A673 (cell line): ENCODE data around the gene PAQR7. TPM values are rescaled to one million over a fixed set of nuclear protein-coding genes. Genes with fewer than 3 reads are reported as not detected.

Experiments used
- BruUV-seq: library from RNA; stranded (reverse); fragments of 400-500 nt; replicated peaks from 2 replicates; lab custom pipeline; 2021; lab: Mats Ljungman, UMichigan
- CTCF ChIA-PET: fragments of 300-600 bp; sonication (Branson Sonifier 250); formaldehyde crosslinking; loops from one replicate; lab custom pipeline; 2022; ENCODE audit warnings: antibody characterized with exemption; lab: Charles Lee
- POLR2A ChIA-PET: fragments of 300-600 bp; sonication (Branson Sonifier 250); formaldehyde crosslinking; loops from one replicate; lab custom pipeline; 2022; ENCODE audit warnings: antibody characterized with exemption; ENCODE audit not compliant: low non-redundant PET; lab: Charles Lee
- DNase-seq: peaks from one replicate; pipeline ENCODE4 v3.0.0-alpha.2; 2015; ENCODE audit warnings: low spot score
- H3K27ac ChIP-seq: fragments of 200-600 bp; sonication (generic); 2 replicates; pipeline ENCODE4 v1.5.1; 2016; ENCODE audit warnings: mixed run types, low read depth, mild to moderate bottlenecking, mixed read lengths, antibody characterized with exemption, low read length; ENCODE audit not compliant: poor library complexity, severe bottlenecking
- H3K27me3 ChIP-seq: fragments of 200-600 bp; sonication (generic); replicated peaks from 2 replicates; pipeline ENCODE4 v1.6.1; 2017; ENCODE audit warnings: mixed run types, low read depth, mild to moderate bottlenecking, mixed read lengths, antibody characterized with exemption, low read length; ENCODE audit not compliant: insufficient read depth, poor library complexity
- H3K36me3 ChIP-seq: fragments of 200-600 bp; sonication (generic); 2 replicates; pipeline ENCODE4 v1.6.1; 2016; ENCODE audit warnings: mixed run types, mild to moderate bottlenecking, mixed read lengths, antibody characterized with exemption, low read length; ENCODE audit not compliant: insufficient read depth, poor library complexity, severe bottlenecking
- H3K4me1 ChIP-seq: fragments of 200-600 bp; sonication (generic); 2 replicates; pipeline ENCODE4 v1.6.1; 2017; ENCODE audit warnings: mixed run types, mild to moderate bottlenecking, mixed read lengths, antibody characterized with exemption, low read length; ENCODE audit not compliant: insufficient read depth, poor library complexity, severe bottlenecking
- H3K4me3 ChIP-seq: fragments of 200-600 bp; sonication (generic); 2 replicates; pipeline ENCODE4 v1.5.1; 2016; ENCODE audit warnings: low read depth, mixed run types, mild to moderate bottlenecking, mixed read lengths, low read length; ENCODE audit not compliant: poor library complexity, severe bottlenecking
- H3K9me3 ChIP-seq: fragments of 200-600 bp; sonication (generic); 2 replicates; pipeline ENCODE4 v1.6.1; 2016; ENCODE audit warnings: mixed run types, low read depth, mild to moderate bottlenecking, mixed read lengths, antibody characterized with exemption, low read length; ENCODE audit not compliant: poor library complexity, severe bottlenecking
- EZH2 ChIP-seq: fragments of 200-600 bp; sonication (generic); IDR thresholded peaks from 2 replicates; pipeline ENCODE4 v1.6.1; 2017; ENCODE audit warnings: borderline replicate concordance, low read depth, mild to moderate bottlenecking, mixed read lengths, antibody characterized with exemption, low read length; ENCODE audit not compliant: poor library complexity, severe bottlenecking
- intact Hi-C: fragments of 100-400 bp; cut with micrococcal nuclease; formaldehyde crosslinking; loops from one replicate; pipeline ENCODE4 v1.10.0; 2022; ENCODE audit not compliant: unreplicated experiment
- total RNA-seq: library from RNA; stranded (reverse); gene quantifications from 2 replicates; pipeline ENCODE4 v1.2.3, GENCODE V29; 2021
- TF ChIP-seq, protein P1 (sequence below): fragments of 300-800, 200-600 bp; sonication (generic); conservative IDR thresholded peaks from 2 replicates; pipeline ENCODE4 v1.5.1; 2017; ENCODE audit warnings: low read depth, mild to moderate bottlenecking, antibody characterized with exemption, low read length, moderate library complexity, mixed read lengths

PAQR7 gene
- total RNA-seq, 1 experiment from 2014 or later: 2.9 TPM

GRCh38 chr1:25867210-25867991 lies 8.1 kb downstream of the PAQR7 start:
- intact Hi-C loops: no loop called here
- DNase-seq: no peak
- ChIA-PET POLR2A (no interaction called here), CTCF (no interaction called here)
- Histone ChIP-seq H3K4me1 (no peaks in the 10 kb centered on the region), H3K27me3 (no peaks in the 10 kb centered on the region), H3K27ac (no peak overlapping the region), H3K4me3 (no peak overlapping the region), H3K36me3 (no peaks in the 10 kb centered on the region), H3K9me3 (no peaks in the 10 kb centered on the region)
- TF ChIP-seq, protein P1, sequence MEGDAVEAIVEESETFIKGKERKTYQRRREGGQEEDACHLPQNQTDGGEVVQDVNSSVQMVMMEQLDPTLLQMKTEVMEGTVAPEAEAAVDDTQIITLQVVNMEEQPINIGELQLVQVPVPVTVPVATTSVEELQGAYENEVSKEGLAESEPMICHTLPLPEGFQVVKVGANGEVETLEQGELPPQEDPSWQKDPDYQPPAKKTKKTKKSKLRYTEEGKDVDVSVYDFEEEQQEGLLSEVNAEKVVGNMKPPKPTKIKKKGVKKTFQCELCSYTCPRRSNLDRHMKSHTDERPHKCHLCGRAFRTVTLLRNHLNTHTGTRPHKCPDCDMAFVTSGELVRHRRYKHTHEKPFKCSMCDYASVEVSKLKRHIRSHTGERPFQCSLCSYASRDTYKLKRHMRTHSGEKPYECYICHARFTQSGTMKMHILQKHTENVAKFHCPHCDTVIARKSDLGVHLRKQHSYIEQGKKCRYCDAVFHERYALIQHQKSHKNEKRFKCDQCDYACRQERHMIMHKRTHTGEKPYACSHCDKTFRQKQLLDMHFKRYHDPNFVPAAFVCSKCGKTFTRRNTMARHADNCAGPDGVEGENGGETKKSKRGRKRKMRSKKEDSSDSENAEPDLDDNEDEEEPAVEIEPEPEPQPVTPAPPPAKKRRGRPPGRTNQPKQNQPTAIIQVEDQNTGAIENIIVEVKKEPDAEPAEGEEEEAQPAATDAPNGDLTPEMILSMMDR: no peak
- TF ChIP-seq EZH2: no peak
- BruUV-seq: no TSS peak

DNA sequence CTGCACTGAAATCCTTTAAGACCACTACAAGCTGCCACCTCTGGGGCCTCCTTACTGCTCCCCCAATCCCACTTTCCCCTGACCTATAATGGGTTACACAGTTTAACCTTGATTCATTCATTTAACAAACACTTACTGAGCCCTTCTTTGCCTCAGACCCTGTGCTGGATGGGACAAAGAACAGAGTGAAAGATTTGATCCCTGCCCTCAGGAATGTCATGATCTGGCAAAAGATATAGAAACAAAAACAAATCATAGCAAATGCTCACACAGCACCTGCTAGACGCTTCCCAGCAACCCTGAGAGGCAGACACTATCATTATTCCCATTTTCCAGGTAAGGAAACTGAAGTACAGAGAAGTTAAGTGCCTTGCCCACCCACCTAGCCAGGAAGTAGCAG lies 9.2 kb downstream of the PAQR7 start:
- intact Hi-C loops: no loop called here

GRCh38 chr1:25864434-25864833 lies 11.1 kb downstream of the PAQR7 start:
- POLR2A ChIA-PET: interaction anchor here (0.6 kb wide), 1 partner anchor 1441 kb away, joined by 6 read pairs; no protein-coding TSS in a partner anchor
- intact Hi-C loops: no loop called here
- Histone ChIP-seq H3K4me3 (no peak overlapping the region), H3K36me3 (no peaks in the 10 kb centered on the region), H3K27me3 (no peaks in the 10 kb centered on the region), H3K27ac (no peak overlapping the region), H3K9me3 (no peaks in the 10 kb centered on the region), H3K4me1 (peaks cover 7% of the 10 kb centered on the region)
- CTCF ChIA-PET: no interaction called here
- BruUV-seq: no TSS peak
- no peak for DNase-seq
- TF ChIP-seq EZH2: no peak
- TF ChIP-seq, protein P1: no peak

More for the DNA sequence above, 9.2 kb downstream of the PAQR7 start:
- no peaks in the 10 kb centered on the region for H3K9me3 ChIP-seq
- POLR2A ChIA-PET: no interaction called here
- no peak overlapping the region for H3K27ac ChIP-seq
- TF ChIP-seq, protein P1: no peak
- TF ChIP-seq EZH2: no peak
- no TSS peak for BruUV-seq
- H3K36me3 ChIP-seq: no peaks in the 10 kb centered on the region
- H3K4me1 ChIP-seq: peaks cover 2% of the 10 kb centered on the region
- no peaks in the 10 kb centered on the region for H3K27me3 ChIP-seq
- no peak for DNase-seq
- no peak overlapping the region for H3K4me3 ChIP-seq
- CTCF ChIA-PET: no interaction called here
